Gastrocnemius medialis (tissue), 4 donors: ENCODE data around the gene IKZF2.

Source experiments
- POLR2A ChIP-seq, 2 donors: fragments of 450-650 bp; IDR thresholded peaks; one replicate each; pipeline ENCODE4 v1.6.1; 2017; ENCODE audit warnings: antibody characterized with exemption in 2 of 2, mild to moderate bottlenecking in 2 of 2, moderate library complexity in 2 of 2
- TF ChIP-seq, protein P1 (sequence below), 5 experiments: fragments of 450-650 bp in 3 of 5; fragments of 200-600 bp in 2 of 5; sonication (generic) in 2 of 5; IDR thresholded peaks in 4 of 5; conservative IDR thresholded peaks in 1 of 5; 1 replicate in 4 of 5; 2 replicates in 1 of 5; pipeline ENCODE4 v1.5.1; 2016 to 2019; ENCODE audit warnings: antibody characterized with exemption in 5 of 5, mild to moderate bottlenecking in 3 of 5, moderate library complexity in 3 of 5

DNA sequence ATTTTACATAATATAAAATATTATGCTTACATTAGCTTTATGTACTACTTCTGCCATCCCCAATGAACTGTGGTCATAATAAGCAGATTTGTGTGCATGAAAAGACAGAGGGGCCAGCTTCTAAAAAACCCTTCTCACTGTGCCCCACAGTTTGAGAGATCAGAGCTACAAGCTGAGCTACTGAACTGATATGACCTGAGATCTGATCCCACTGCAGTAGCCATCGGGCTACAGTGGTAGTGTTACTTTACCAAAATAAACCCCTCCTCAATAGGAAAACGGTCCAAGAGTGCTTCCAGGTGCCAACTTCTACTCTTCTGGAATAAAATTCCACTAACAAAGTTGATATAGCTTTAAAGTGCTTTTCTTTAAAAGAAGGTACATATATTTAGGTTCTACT lies 43.1 kb downstream of the IKZF2 start:
- TF ChIP-seq, protein P1, sequence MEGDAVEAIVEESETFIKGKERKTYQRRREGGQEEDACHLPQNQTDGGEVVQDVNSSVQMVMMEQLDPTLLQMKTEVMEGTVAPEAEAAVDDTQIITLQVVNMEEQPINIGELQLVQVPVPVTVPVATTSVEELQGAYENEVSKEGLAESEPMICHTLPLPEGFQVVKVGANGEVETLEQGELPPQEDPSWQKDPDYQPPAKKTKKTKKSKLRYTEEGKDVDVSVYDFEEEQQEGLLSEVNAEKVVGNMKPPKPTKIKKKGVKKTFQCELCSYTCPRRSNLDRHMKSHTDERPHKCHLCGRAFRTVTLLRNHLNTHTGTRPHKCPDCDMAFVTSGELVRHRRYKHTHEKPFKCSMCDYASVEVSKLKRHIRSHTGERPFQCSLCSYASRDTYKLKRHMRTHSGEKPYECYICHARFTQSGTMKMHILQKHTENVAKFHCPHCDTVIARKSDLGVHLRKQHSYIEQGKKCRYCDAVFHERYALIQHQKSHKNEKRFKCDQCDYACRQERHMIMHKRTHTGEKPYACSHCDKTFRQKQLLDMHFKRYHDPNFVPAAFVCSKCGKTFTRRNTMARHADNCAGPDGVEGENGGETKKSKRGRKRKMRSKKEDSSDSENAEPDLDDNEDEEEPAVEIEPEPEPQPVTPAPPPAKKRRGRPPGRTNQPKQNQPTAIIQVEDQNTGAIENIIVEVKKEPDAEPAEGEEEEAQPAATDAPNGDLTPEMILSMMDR (IDR thresholded peaks at IDR 0.05 in 4 of 5, conservative IDR thresholded peaks at IDR 0.05 in 1 of 5): no peak
- TF ChIP-seq POLR2A (IDR thresholded peaks at IDR 0.05): no peak
